IPS DF 6.9 (cell line): ENCODE measurements around the gene KLHL40.

ENCODE experiments used
- DNase-seq: peaks from one replicate; pipeline ENCODE4 v3.0.0-alpha.2; 2013; ENCODE audit warnings: low read depth, low spot score
- H3K27ac ChIP-seq: one replicate; pipeline ENCODE4 v1.5.1; 2013; ENCODE audit warnings: low read length, control low read depth
- H3K27me3 ChIP-seq: 2 replicates; pipeline ENCODE4 v1.6.1; 2013; ENCODE audit warnings: mild to moderate bottlenecking, low read length; ENCODE audit not compliant: control insufficient read depth, insufficient read depth
- H3K36me3 ChIP-seq: 2 replicates; pipeline ENCODE4 v1.6.1; 2013; ENCODE audit warnings: low read length; ENCODE audit not compliant: control insufficient read depth, insufficient read depth
- H3K4me1 ChIP-seq: 2 replicates; pipeline ENCODE4 v1.6.1; 2013; ENCODE audit warnings: low read length; ENCODE audit not compliant: control insufficient read depth, insufficient read depth
- H3K4me3 ChIP-seq: 2 replicates; pipeline ENCODE4 v1.5.1; 2013; ENCODE audit warnings: mild to moderate bottlenecking, low read length
- H3K9me3 ChIP-seq: 2 replicates; pipeline ENCODE4 v1.6.1; 2013; ENCODE audit warnings: low read length, inconsistent platforms; ENCODE audit not compliant: control insufficient read depth, insufficient read depth
- WGBS: extraction: QIAGEN DNeasy Blood & Tissue Kit; methylation state at CpG from one replicate; pipeline ENCODE4 v1.1.7; 2013; ENCODE audit warnings: mixed read lengths, missing lambda C conversion rate; ENCODE audit not compliant: insufficient read length, insufficient coverage; 5-methylcytosine and 5-hydroxymethylcytosine counted together

Gene KLHL40

DNA sequence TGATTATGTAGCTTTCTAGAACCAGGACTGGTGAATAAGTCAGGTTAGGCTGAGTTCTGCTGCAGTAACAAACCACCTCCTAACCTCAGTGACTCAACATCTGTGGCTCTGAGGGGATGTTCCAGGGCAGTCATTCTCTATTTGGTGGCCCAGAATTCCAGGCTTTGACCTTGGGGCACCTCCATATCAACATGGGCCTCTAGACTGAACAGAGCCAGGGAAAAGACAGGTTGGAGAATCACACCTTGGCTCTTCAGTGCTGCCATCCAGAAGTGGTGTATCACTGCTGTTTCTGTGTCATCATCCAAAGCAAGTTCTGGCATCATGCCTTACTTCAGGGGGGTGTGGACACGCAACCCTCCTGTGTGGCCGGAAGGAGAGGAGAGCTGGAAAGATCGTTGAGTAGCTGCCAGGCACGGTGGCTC is 16.5 kb upstream of the KLHL40 start:
- 0 out of 2 replicates have a peak, but pooled peaks cover 2% of the 10 kb centered on the region for H3K4me1 ChIP-seq
- no peaks in the 10 kb centered on the region for H3K27me3 ChIP-seq
- no peaks in the 10 kb centered on the region for H3K9me3 ChIP-seq
- H3K36me3 ChIP-seq, result no peaks in the 10 kb centered on the region; the same call in 1 of the 2 replicates
- H3K27ac ChIP-seq, result no peak overlapping the region
- no peak for DNase-seq
- no CpG with 5 or more reads among the region's 4 CpGs for WGBS
- H3K4me3 ChIP-seq, result no peak overlapping the region

DNA sequence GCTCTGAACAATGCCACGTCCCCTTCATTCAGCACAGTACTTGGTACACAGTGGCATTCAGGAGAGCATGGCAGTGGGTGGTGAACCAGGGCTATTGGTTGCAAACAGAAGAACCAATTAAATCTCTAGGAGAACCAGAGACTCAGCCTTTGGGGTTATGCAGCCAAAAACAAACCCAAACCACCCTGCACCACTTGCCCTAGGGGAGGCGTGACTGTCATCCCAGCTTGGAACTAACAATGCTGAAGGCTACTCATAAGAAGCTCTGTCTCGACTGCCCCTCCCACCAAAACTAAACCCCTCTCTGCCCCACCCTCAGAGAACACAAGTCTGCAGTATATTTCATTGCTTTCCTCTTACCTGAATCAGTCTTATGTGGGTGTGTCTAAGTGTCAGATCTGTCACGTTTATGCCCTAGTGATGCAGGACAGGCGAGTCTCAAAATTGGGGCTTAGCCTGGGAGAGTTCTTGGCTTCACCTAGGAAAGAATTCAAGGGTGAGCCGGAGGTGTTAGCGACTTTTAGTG is 15.2 kb upstream of the KLHL40 start:
- Histone ChIP-seq H3K4me1 (0 out of 2 replicates have a peak, but pooled peaks cover 2% of the 10 kb centered on the region), H3K27me3 (no peaks in the 10 kb centered on the region), H3K27ac (no peak overlapping the region), H3K9me3 (no peaks in the 10 kb centered on the region), H3K4me3 (no peak overlapping the region), H3K36me3 (no peaks in the 10 kb centered on the region)
- DNase-seq, result no peak
- no CpG with 5 or more reads among the region's 7 CpGs for WGBS

DNA sequence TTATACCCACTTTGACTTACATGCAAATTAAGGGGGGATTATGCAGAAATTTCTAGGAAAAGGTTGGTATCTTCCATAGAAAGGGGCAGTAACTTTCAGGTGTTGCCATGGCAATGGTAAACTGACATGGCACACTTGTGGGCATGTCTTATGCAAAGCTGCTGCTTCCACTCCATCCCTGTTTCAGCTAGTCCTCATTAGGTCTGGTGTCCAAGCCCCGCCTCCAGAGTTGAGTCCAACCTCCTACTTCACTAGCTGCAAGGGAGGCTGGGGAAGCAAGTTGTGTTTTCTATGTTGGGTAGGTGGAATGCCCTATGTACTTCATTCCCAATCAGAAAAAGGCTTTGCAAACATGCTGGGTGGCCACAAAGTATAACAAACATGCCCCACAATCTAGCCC is 14.7 kb upstream of the KLHL40 start:
- H3K36me3 ChIP-seq, result no peaks in the 10 kb centered on the region
- H3K4me3 ChIP-seq, result no peak overlapping the region
- H3K9me3 ChIP-seq, result no peaks in the 10 kb centered on the region
- DNase-seq, result no peak
- H3K27me3 ChIP-seq, result no peaks in the 10 kb centered on the region
- WGBS, result no CpG with 5 or more reads among the region's 1 CpG
- 0 out of 2 replicates have a peak, but pooled peaks cover 2% of the 10 kb centered on the region for H3K4me1 ChIP-seq
- no peak overlapping the region for H3K27ac ChIP-seq

DNA sequence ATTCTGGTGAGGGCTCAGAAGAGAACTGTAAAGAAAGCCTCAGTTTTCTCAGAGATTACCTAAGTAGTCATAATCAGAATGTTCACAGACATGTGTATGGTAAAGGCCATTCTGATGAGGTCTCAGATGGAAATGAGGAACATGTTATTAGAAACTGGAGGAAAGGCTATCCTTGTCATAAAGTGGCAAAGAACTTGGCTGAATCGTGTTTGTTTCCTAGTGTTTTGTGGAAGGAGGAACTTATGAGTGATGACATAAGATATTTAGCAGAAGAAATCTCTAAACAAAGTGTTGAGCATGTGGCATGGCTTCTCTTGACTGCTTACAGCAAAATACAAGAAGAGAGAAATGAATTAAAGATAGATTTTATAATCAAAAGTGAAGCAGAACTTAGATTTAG is 12.8 kb upstream of the KLHL40 start:
- no peaks in the 10 kb centered on the region for H3K36me3 ChIP-seq
- DNase-seq, result no peak
- H3K9me3 ChIP-seq, result no peaks in the 10 kb centered on the region
- H3K4me1 ChIP-seq, result 0 out of 2 replicates have a peak, but pooled peaks cover 2% of the 10 kb centered on the region
- no CpG with 5 or more reads among the region's 1 CpG for WGBS
- H3K4me3 ChIP-seq, result no peak overlapping the region
- no peaks in the 10 kb centered on the region for H3K27me3 ChIP-seq
- no peak overlapping the region for H3K27ac ChIP-seq

DNA sequence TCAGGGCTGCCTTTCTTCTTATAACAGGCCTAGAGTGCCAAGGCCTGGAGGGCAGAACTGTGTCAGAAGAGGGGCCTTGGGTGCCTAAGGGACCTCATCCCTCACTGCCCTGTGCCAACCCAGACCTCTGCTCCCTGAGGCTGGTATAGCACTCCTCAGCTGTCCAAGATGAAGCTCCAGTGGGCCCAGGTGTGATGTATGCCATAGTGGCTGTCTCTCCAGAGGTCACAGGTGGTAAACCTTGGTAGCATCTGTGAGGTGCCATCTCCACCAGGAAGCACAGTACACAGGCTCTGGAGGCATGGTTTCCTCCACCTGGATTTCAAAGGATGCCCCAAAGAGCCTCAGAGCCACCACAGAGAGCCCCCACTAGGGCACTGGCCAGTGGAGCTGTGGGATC is 12.3 kb upstream of the KLHL40 start:
- Histone ChIP-seq H3K9me3 (no peaks in the 10 kb centered on the region), H3K27me3 (no peaks in the 10 kb centered on the region), H3K4me1 (no peaks in the 10 kb centered on the region), H3K36me3 (no peaks in the 10 kb centered on the region), H3K27ac (no peak overlapping the region), H3K4me3 (no peak overlapping the region)
- DNase-seq, result no peak

DNA sequence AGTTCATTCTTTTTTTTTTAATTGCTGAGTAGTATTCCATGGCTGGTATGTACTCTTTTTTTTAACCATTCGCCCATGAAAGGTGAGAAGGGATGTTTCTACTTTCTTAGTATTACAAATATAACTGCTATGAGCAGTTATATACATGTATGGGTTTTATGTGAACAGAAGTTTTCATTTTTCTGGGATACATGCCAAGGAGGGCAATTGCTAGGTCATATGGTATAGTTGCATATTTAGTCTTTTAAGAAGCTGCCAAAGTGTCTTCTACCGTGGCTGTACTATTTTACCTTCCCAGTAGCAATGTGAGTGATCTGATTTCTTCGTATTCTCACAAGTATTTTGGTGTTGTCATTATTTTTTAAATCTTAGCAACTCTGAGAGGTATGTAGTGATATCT is 11.2 kb upstream of the KLHL40 start:
- H3K27ac ChIP-seq, result no peak overlapping the region
- no peak overlapping the region for H3K4me3 ChIP-seq
- no peak for DNase-seq
- no peaks in the 10 kb centered on the region for H3K9me3 ChIP-seq
- H3K36me3 ChIP-seq, result no peaks in the 10 kb centered on the region
- WGBS, result no CpG with 5 or more reads among the region's 3 CpGs
- H3K27me3 ChIP-seq, result no peaks in the 10 kb centered on the region
- H3K4me1 ChIP-seq, result no peaks in the 10 kb centered on the region

DNA sequence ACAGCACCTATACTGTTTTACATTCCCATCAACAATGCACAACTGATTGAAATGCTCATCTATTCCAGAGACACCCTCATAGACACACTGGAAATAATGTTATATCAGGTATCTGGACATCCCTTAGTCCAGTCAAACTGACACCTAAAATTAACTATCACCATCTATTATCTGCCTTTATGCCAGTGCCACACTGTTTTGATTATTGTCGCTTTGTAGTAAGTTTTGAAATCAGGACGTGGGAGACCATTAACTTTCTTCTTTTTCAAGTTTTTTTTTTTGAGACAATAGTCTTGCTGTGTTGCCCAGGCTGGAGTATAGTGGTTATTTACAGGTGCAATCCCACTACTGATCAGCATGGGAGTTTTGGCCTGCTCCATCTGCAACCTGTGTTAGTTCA is 9.4 kb upstream of the KLHL40 start:
- no CpG with 5 or more reads among the region's 2 CpGs for WGBS
- no peaks in the 10 kb centered on the region for H3K27me3 ChIP-seq

DNA sequence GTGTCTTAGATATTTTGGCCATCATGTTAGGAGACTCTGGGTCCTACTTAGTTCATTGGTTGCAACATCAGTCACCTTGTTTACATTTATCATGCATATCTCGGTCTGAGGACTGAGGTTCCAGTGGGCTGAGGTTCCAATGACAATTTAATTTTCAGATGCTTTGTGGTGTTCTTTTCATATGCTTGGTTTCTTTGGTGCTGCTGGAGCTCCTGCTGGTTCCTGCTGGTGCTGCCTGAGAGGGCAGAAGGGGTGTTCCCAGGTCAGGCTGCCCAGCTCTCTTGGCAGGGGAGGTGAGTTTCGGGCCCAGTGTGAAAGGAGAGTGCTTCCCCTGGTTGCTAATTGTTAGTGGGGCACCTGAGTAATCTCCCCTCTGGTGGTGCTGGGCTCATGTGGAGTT is 6.9 kb upstream of the KLHL40 start:
- H3K36me3 ChIP-seq, result no peaks in the 10 kb centered on the region
- H3K27ac ChIP-seq, result no peak overlapping the region
- no peaks in the 10 kb centered on the region; the same call in 1 of the 2 replicates for H3K4me1 ChIP-seq
- no CpG with 5 or more reads among the region's 2 CpGs for WGBS
- H3K9me3 ChIP-seq, result no peaks in the 10 kb centered on the region
- H3K4me3 ChIP-seq, result no peak overlapping the region
- H3K27me3 ChIP-seq, result no peaks in the 10 kb centered on the region
- DNase-seq, result no peak

More for the DNA sequence above, 9.4 kb upstream of the KLHL40 start:
- H3K4me3 ChIP-seq, result no peak overlapping the region
- H3K36me3 ChIP-seq, result no peaks in the 10 kb centered on the region
- H3K4me1 ChIP-seq, result no peaks in the 10 kb centered on the region
- no peaks in the 10 kb centered on the region for H3K9me3 ChIP-seq
- no peak for DNase-seq
- no peak overlapping the region for H3K27ac ChIP-seq

DNA sequence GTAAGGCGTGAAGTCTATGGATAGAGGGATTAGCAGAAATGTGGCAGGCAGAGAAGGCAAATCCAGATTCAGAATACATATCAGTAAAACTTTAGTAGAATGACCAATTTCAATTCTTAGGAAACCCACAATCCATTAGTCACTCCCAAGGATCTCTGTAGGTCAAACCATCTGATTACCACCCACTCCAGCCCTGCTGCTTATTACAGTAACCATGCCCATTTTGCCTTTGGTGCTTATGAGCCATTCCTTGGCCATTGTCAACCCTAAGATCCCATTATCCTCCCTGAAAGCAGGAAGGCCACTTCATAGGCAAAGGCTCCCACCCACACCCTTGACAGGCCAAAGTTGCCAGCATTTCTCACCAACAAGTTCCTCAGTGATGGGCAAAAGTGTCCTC is 5.1 kb upstream of the KLHL40 start:
- WGBS, result no CpG with 5 or more reads among the region's 1 CpG
- Histone ChIP-seq H3K4me1 (no peaks in the 10 kb centered on the region; the same call in 1 of the 2 replicates), H3K27ac (no peak overlapping the region), H3K27me3 (no peaks in the 10 kb centered on the region), H3K9me3 (no peaks in the 10 kb centered on the region), H3K4me3 (no peak overlapping the region), H3K36me3 (no peaks in the 10 kb centered on the region)
- DNase-seq, result no peak

DNA sequence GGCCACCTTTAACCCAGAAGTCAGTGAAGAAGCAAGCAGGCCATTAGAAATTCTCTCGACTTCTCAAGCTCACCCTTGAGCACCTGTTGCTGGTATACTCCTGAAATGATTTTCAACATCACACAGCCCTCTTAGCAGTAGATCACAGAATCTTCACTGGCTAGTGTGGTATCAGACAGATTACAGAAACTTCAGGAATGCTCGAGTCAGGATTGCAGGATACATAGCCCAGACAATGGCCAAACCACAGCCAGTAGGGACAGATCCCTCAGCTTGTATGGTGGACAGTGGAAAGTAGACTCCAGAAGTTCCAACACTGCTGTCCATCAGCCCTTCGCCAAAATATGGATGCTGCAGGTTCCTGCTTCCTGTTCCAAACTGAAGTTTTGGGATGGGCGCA is 4.5 kb upstream of the KLHL40 start:
- Histone ChIP-seq H3K4me3 (no peak overlapping the region), H3K27ac (no peak overlapping the region), H3K36me3 (no peaks in the 10 kb centered on the region), H3K9me3 (no peaks in the 10 kb centered on the region), H3K27me3 (no peaks in the 10 kb centered on the region), H3K4me1 (no peaks in the 10 kb centered on the region; the same call in 1 of the 2 replicates)
- DNase-seq, result no peak
- no CpG with 5 or more reads among the region's 4 CpGs for WGBS

DNA sequence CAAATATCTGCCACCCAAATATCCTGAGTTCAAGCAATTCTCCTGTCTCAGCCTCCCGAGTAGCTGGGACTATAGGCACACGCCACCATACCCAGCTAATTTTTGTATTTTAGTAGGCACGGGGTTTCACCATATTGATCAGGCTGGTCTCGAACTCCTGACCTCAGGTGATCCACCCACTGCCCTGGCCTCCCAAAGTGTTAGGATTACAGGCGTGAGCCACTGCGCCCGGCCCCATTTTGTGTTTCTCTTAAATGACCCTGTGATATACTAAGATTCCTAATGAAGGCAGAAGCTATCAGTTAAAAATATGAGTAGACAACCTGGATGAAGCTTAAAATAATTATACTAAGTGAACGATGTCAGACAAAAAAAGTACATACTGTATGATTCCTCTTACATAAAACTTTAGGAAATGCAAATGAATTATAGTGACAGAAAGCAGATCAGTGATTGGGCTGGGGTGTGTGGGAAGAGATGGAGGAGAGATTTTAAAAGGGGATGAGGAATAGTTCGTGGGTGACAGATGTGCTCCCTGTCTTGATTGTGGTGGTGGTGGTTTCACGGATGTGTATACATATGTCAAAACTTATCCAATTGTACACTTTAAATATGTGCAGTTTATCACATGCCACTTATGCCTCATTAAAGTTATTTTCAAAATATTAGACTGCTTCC is 3.8 kb upstream of the KLHL40 start:
- Histone ChIP-seq H3K4me1 (no peaks in the 10 kb centered on the region; the same call in 1 of the 2 replicates), H3K4me3 (no peak overlapping the region), H3K27me3 (no peaks in the 10 kb centered on the region), H3K36me3 (no peaks in the 10 kb centered on the region), H3K27ac (no peak overlapping the region), H3K9me3 (no peaks in the 10 kb centered on the region)
- DNase-seq, result no peak
- 100% methylated on average over 1 of the region's 10 CpGs for WGBS
